GM12874 (cell line): ENCODE measurements around the gene PTGER4.
A peak's percentile ranks its signal among the peaks of the same experiment; 100 is the strongest.

Experiments used
- CTCF ChIP-seq: IDR thresholded peaks from 2 replicates; pipeline ENCODE4 v1.5.1; 2011; ENCODE audit warnings: low read depth, mild to moderate bottlenecking, control low read depth, low read length, moderate library complexity; ENCODE audit not compliant: insufficient read depth

The PTGER4 gene

DNA sequence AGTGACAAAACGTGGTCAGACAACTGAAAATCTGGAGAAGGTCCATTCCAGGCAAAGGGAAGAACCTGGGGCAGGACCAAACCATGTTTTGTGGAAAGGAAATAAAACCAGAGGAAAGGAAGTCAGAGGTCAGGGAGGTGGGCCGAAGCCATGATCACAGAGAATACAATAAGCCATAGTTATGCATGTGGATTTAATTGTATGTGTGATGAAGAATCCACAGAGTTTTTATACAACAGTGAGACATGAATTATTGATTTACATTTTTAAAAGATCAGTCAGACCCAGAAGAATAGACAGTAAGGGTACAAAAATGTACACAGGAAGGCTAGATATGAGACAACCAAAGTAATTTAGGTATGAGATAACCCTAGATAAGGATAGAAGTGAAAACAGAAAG is 55.3 kb downstream of the PTGER4 start:
- TF ChIP-seq CTCF = no peak

DNA sequence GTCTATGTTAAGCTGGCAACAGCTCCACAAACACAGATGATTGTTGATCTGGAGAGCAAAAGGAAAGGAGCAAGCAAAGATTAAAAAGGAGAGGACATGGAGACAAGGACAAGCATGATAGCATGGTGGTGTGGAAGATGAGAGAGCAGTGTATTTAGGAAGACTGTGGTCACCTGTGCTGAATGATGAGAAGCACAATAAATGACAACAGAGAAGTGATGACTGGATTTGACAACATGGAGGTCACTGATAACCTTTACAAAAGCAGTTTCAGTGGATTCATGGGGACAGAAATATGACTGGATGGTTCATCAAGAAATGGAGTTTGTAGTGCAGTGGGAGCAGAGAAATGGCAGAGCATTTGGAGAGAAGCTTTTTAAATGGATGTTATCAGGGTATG is 55.9 kb downstream of the PTGER4 start:
- TF ChIP-seq CTCF = no peak

- TF ChIP-seq CTCF = peak; percentile 50; the same call in 1 of the 2 replicates
Measured at GRCh38 chr5:40736103-40736875, 56.6 kb downstream of the PTGER4 start.

DNA sequence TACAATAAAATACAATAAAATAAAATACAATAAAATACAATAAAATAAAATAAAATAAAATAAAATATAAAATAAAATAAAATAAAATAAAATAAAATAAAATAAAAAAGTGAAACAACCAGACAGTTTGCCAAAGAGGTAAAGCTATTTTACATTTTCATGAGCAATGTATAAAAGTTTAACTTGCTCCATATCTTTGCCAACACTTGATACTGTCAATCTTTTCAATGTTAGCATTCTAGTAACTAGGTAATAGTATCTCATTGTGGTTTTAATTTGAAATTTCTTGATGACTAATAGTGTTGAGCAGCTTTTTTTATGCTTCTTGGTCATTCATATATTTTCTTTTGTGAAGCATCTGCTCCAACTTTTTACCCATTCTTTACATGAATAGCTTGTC is 58.8 kb downstream of the PTGER4 start:
- TF ChIP-seq CTCF = no peak
